Neuronal stem cell (in vitro differentiated cells): ENCODE measurements around the gene ABCB6.

Experiments
- DNase-seq: peaks from one replicate; pipeline ENCODE4 v3.0.0-alpha.2; 2013; ENCODE audit warnings: low spot score
- H2AFZ ChIP-seq: one replicate; pipeline ENCODE4 v1.6.1; 2013; ENCODE audit warnings: mild to moderate bottlenecking, low read length, inconsistent platforms
- H2AK5ac ChIP-seq: 2 replicates; pipeline ENCODE4 v1.6.1; 2013; ENCODE audit warnings: low read depth, mild to moderate bottlenecking, inconsistent platforms, low read length, moderate library complexity, mixed read lengths
- H2BK120ac ChIP-seq: 2 replicates; pipeline ENCODE4 v1.6.1; 2013; ENCODE audit warnings: low read depth, mild to moderate bottlenecking, inconsistent platforms, low read length, moderate library complexity, mixed read lengths
- H2BK12ac ChIP-seq: one replicate; pipeline ENCODE4 v1.6.1; 2013; ENCODE audit warnings: low read length, inconsistent platforms
- H2BK15ac ChIP-seq: 2 replicates; pipeline ENCODE4 v1.6.1; 2013; ENCODE audit warnings: mild to moderate bottlenecking, low read length, inconsistent platforms, mixed read lengths
- H2BK5ac ChIP-seq: one replicate; pipeline ENCODE4 v1.6.1; 2013; ENCODE audit warnings: inconsistent platforms, mild to moderate bottlenecking, low read length, moderate library complexity
- H3K14ac ChIP-seq: one replicate; pipeline ENCODE4 v1.6.1; 2013; ENCODE audit warnings: low read length, inconsistent platforms
- H3K18ac ChIP-seq: 2 replicates; pipeline ENCODE4 v1.6.1; 2013; ENCODE audit warnings: low read length, inconsistent platforms
- H3K23ac ChIP-seq: 2 replicates; pipeline ENCODE4 v1.6.1; 2013; ENCODE audit warnings: low read depth, mild to moderate bottlenecking, mixed read lengths, low read length, inconsistent platforms; ENCODE audit not compliant: poor library complexity
- H3K27ac ChIP-seq: replicated peaks from 3 replicates; pipeline ENCODE4 v1.5.1; 2013; ENCODE audit warnings: low read length, inconsistent platforms
- H3K27me3 ChIP-seq, 3 experiments: 2 replicates each; pipeline ENCODE4 v1.6.1; 2013; ENCODE audit warnings: low read length in 3 of 3, mild to moderate bottlenecking in 2 of 3, inconsistent platforms in 1 of 3, low read depth in 1 of 3, mixed read lengths in 1 of 3, moderate library complexity in 1 of 3; ENCODE audit not compliant: control insufficient read depth in 3 of 3, insufficient read depth in 3 of 3
- H3K36me3 ChIP-seq, 2 donors: replicated peaks in 1 of 2; 2 replicates each; pipeline ENCODE4 v1.6.1; 2013; ENCODE audit warnings: low read length in 2 of 2; ENCODE audit not compliant: control insufficient read depth in 2 of 2, insufficient read depth in 2 of 2
- H3K4ac ChIP-seq: 2 replicates; pipeline ENCODE4 v1.6.1; 2013; ENCODE audit warnings: inconsistent platforms, mild to moderate bottlenecking, low read length, moderate library complexity
- H3K4me1 ChIP-seq, 2 donors: 1 replicate in 1 of 2; 2 replicates in 1 of 2; pipeline ENCODE4 v1.6.1; 2013; ENCODE audit warnings: low read length in 2 of 2, low read depth in 1 of 2; ENCODE audit not compliant: control insufficient read depth in 2 of 2, insufficient read depth in 1 of 2
- H3K4me2 ChIP-seq: one replicate; pipeline ENCODE4 v1.6.1; 2013; ENCODE audit warnings: mild to moderate bottlenecking, low read length, inconsistent platforms; ENCODE audit not compliant: insufficient read depth, poor library complexity, severe bottlenecking
- H3K4me3 ChIP-seq, 2 donors: 2 replicates each; pipeline ENCODE4 v1.5.1; 2013; ENCODE audit warnings: low read length in 2 of 2, mild to moderate bottlenecking in 2 of 2, inconsistent platforms in 1 of 2, moderate library complexity in 1 of 2
- H3K79me1 ChIP-seq: one replicate; pipeline ENCODE4 v1.6.1; 2013; ENCODE audit warnings: low read depth, mild to moderate bottlenecking, inconsistent platforms, low read length, moderate library complexity
- H3K9ac ChIP-seq: one replicate; pipeline ENCODE4 v1.6.1; 2013; ENCODE audit warnings: mild to moderate bottlenecking, low read depth, low read length, inconsistent platforms; ENCODE audit not compliant: poor library complexity
- H3K9me3 ChIP-seq, 2 donors: replicated peaks in 1 of 2; 2 replicates each; pipeline versions ENCODE3 to v1.6.1; 2013; ENCODE audit warnings: low read length in 2 of 2, mild to moderate bottlenecking in 2 of 2, inconsistent platforms in 1 of 2, low read depth in 1 of 2, mixed read lengths in 1 of 2, moderate library complexity in 1 of 2; ENCODE audit not compliant: control insufficient read depth in 2 of 2, insufficient read depth in 1 of 2
- H4K8ac ChIP-seq: one replicate; pipeline ENCODE4 v1.6.1; 2013; ENCODE audit warnings: low read depth, mild to moderate bottlenecking, inconsistent platforms, low read length, moderate library complexity
- H4K91ac ChIP-seq: one replicate; pipeline ENCODE4 v1.6.1; 2013; ENCODE audit warnings: low read length, low read depth, mild to moderate bottlenecking, inconsistent platforms; ENCODE audit not compliant: poor library complexity
- WGBS, 2 donors: extraction: QIAGEN DNeasy Blood & Tissue Kit; methylation state at CpG; one replicate each; pipeline ENCODE4 v1.1.7; 2013; ENCODE audit warnings: missing lambda C conversion rate in 2 of 2, mixed read lengths in 1 of 2; ENCODE audit not compliant: insufficient read length in 2 of 2, insufficient replicate concordance in 1 of 2; ENCODE audit errors: extremely low coverage in 2 of 2; 5-methylcytosine and 5-hydroxymethylcytosine counted together

ABCB6 gene

GRCh38 chr2:219228041-219228910 lies 9.5 kb upstream of the ABCB6 start:
- Histone ChIP-seq H3K14ac (peak overlapping the region; percentile 4), H3K79me1 (peaks cover 18% of the 10 kb centered on the region), H3K4me3 (peak overlapping the region; percentile 66 to 92), H4K91ac (no peak overlapping the region), H2AFZ (peak overlapping the region; percentile 96), H2BK15ac (peak overlapping the region; percentile 14), H3K18ac (peak overlapping the region; percentile 66), H2BK12ac (no peak overlapping the region), H2AK5ac (peak overlapping the region; percentile 92), H3K27ac (no peak overlapping the region), H3K4me1 (peaks cover 5 to 6% of the 10 kb centered on the region in 2 donors), H2BK5ac (peak overlapping the region; percentile 72), H3K23ac (peak overlapping the region; percentile 43), H3K9me3 (no peaks in the 10 kb centered on the region), H3K9ac (peak overlapping the region; percentile 96), H2BK120ac (no peak overlapping the region), H3K4me2 (peak overlapping the region; percentile 71), H3K4ac (no peak overlapping the region), H3K27me3 (no peaks in the 10 kb centered on the region), H3K36me3 (peaks cover 37 to 56% of the 10 kb centered on the region in 2 donors), H4K8ac (no peak overlapping the region)
- no peak for DNase-seq
- whole genome bisulfite sequencing, 2 donors, result no CpG with 5 or more reads among the region's 7 CpGs

GRCh38 chr2:219225350-219225749 lies 6.6 kb upstream of the ABCB6 start:
- H2AFZ ChIP-seq, result no peak overlapping the region
- no peak overlapping the region for H3K4ac ChIP-seq
- no peak overlapping the region for H2AK5ac ChIP-seq
- no peak overlapping the region for H2BK15ac ChIP-seq
- no peak for DNase-seq
- peaks cover 43 to 65% of the 10 kb centered on the region in 2 donors for H3K36me3 ChIP-seq
- no peak overlapping the region for H3K4me2 ChIP-seq
- H3K27ac ChIP-seq, result no peak overlapping the region
- no peak overlapping the region for H2BK12ac ChIP-seq
- H4K8ac ChIP-seq, result no peak overlapping the region
- no peaks in the 10 kb centered on the region for H3K27me3 ChIP-seq
- H2BK5ac ChIP-seq, result no peak overlapping the region
- peaks cover 4 to 6% of the 10 kb centered on the region in 2 donors for H3K4me1 ChIP-seq
- no peak overlapping the region for H3K4me3 ChIP-seq
- H3K79me1 ChIP-seq, result peaks cover 18% of the 10 kb centered on the region
- no peaks in the 10 kb centered on the region for H3K9me3 ChIP-seq
- no peak overlapping the region for H3K23ac ChIP-seq
- no peak overlapping the region for H2BK120ac ChIP-seq
- no peak overlapping the region for H3K18ac ChIP-seq
- no CpG with 5 or more reads among the region's 3 CpGs for WGBS, 2 donors
- H3K14ac ChIP-seq, result no peak overlapping the region
- no peak overlapping the region for H3K9ac ChIP-seq
- H4K91ac ChIP-seq, result no peak overlapping the region

GRCh38 chr2:219223831-219224610 lies 5.3 kb upstream of the ABCB6 start:
- Histone ChIP-seq H2BK120ac (no peak overlapping the region), H2BK15ac (no peak overlapping the region), H2BK5ac (no peak overlapping the region), H2AK5ac (no peak overlapping the region), H3K9me3 (no peaks in the 10 kb centered on the region), H3K4me2 (no peak overlapping the region), H3K18ac (no peak overlapping the region), H3K79me1 (peaks cover 18% of the 10 kb centered on the region), H2BK12ac (no peak overlapping the region), H4K8ac (peak overlapping the region; percentile 97), H3K14ac (no peak overlapping the region), H4K91ac (no peak overlapping the region), H3K4me1 (peaks cover 9 to 13% of the 10 kb centered on the region in 2 donors), H2AFZ (no peak overlapping the region), H3K4ac (no peak overlapping the region), H3K23ac (peak overlapping the region; percentile 48), H3K36me3 (peaks cover 49 to 75% of the 10 kb centered on the region in 2 donors), H3K27me3 (no peaks in the 10 kb centered on the region), H3K4me3 (no peak overlapping the region), H3K9ac (no peak overlapping the region), H3K27ac (no peak overlapping the region)
- WGBS, 2 donors, result no CpG with 5 or more reads among the region's 31 CpGs
- DNase-seq, result no peak
